Erythroblast (primary cell): ENCODE data around the gene PLCXD3.

Experiments
- GATA1 ChIP-seq: IDR thresholded peaks from 2 replicates; pipeline ENCODE4 v1.6.1; 2011; ENCODE audit warnings: low read depth, mild to moderate bottlenecking, control low read depth, low read length, moderate library complexity
- POLR2A ChIP-seq: IDR thresholded peaks from 2 replicates; pipeline ENCODE4 v1.6.1; 2011; ENCODE audit warnings: mild to moderate bottlenecking, low read length

DNA sequence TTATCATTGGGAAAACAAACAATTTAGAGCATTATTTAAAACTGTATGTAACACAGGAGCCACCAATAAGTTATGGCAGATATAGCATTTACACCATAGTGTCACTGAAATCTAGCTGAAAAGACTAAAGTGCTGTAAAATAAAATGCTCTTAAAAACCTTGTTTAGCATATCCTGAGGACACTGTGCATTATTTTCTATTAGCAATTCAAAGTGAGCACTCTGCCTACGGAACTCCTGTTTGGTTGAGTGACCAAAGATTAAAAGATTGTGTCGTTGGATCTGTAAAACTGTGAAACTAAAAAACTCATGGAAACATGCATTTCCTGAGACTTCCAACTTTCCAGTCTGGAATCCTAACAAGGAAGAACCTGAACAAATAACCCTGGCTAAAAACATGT is 201.1 kb downstream of the PLCXD3 start:
- TF ChIP-seq POLR2A: no peak
- TF ChIP-seq GATA1: no peak
